Activated T-helper 1 cell treated with anti-CD3 and anti-CD28 coated beads, Interleukin-2, amount 50 U/mL, for 16 hours (primary cell): ENCODE measurements around the gene TSPAN9.

Source experiments
- DNase-seq, 2 donors: peaks; one replicate each; pipeline ENCODE4 v3.0.0-alpha.2; 2020; ENCODE audit warnings: low read depth in 1 of 2, low spot score in 1 of 2

TSPAN9 gene

GRCh38 chr12:3308063-3308462 is 230.9 kb downstream of the TSPAN9 start:
- DNase-seq, result no peak

- no peak for DNase-seq
These were observed 231.4 kb downstream of the TSPAN9 start for GRCh38 chr12:3308609-3309008.

- no peak for DNase-seq
These were observed 232.6 kb downstream of the TSPAN9 start for GRCh38 chr12:3309805-3310204.

- no peak for DNase-seq
These were observed 233.3 kb downstream of the TSPAN9 start for GRCh38 chr12:3310271-3311026.

GRCh38 chr12:3311027-3311402 is 233.8 kb downstream of the TSPAN9 start:
- DNase-seq, result no peak

- DNase-seq, result no peak
These were observed 234.4 kb downstream of the TSPAN9 start for GRCh38 chr12:3311491-3312103.

GRCh38 chr12:3313066-3313465 is 235.9 kb downstream of the TSPAN9 start:
- no peak for DNase-seq

GRCh38 chr12:3313675-3314663 is 236.8 kb downstream of the TSPAN9 start:
- DNase-seq, result no peak

GRCh38 chr12:3315201-3315661 is 238.1 kb downstream of the TSPAN9 start:
- DNase-seq, result no peak

- DNase-seq, result no peak
These were observed 239.7 kb downstream of the TSPAN9 start for GRCh38 chr12:3316776-3317480.

- no peak for DNase-seq
These were observed 240.3 kb downstream of the TSPAN9 start for GRCh38 chr12:3317481-3317815.

- DNase-seq, result no peak
These were observed 240.8 kb downstream of the TSPAN9 start for GRCh38 chr12:3317841-3318501.

- no peak for DNase-seq
These were observed 242.7 kb downstream of the TSPAN9 start for GRCh38 chr12:3319723-3320492.

GRCh38 chr12:3320881-3321509 is 243.8 kb downstream of the TSPAN9 start:
- DNase-seq, result no peak

GRCh38 chr12:3321881-3322280 is 244.7 kb downstream of the TSPAN9 start:
- no peak for DNase-seq

- DNase-seq, result no peak
These were observed 246.0 kb downstream of the TSPAN9 start for GRCh38 chr12:3323002-3323685.

- DNase-seq, result no peak
These were observed 248.6 kb downstream of the TSPAN9 start for GRCh38 chr12:3325736-3326135.

- no peak for DNase-seq
These were observed 249.1 kb downstream of the TSPAN9 start for GRCh38 chr12:3326156-3326849.
